GM12873 (cell line): Measurements from ENCODE around the gene WAC.

Experiments
- TF ChIP-seq, protein P1 (sequence below): IDR thresholded peaks from 2 replicates; pipeline ENCODE4 v1.5.1; 2012; ENCODE audit warnings: low read depth, mild to moderate bottlenecking, moderate library complexity, low read length, control low read depth; ENCODE audit not compliant: insufficient read depth; ENCODE audit errors: missing control alignments

The WAC gene

DNA sequence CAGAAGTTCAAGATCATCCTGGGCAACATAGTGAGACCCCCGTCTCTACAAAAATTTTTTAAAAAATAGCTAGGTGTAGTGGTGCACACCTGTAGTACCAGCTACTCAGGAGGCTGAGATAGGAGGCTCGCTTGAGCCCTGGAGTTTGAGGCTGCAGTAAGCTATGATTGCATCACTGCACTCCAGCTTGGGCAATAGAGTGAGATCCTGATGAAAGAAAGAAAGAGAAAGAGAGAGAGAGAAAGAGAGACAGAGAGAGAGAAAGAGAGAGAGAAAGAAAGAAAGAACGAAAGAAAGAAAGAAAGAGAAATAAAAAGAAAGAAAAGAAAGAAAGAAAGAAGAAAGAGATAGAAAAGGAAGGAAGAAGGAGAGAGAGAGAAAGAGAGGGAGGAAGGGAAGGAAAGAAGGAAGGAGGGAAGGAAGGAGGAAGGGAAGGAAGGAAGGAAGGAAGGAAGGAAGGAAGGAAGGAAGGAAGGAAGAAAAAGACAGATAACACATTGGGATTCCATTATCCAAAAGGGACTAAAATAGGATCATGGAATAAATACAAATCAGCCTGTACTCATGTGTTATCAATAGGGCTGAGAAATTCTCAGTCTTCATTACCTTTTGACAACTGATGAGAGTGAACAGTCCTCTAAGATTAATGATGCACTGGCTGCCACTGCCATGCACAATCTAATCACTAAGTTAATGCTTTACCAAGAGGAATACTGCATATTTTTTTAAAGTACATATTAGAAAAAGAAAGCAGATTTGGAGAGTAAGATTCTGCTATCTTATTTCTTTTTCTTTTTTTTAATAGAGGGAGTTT is 35.4 kb upstream of the WAC start:
- TF ChIP-seq, protein P1, sequence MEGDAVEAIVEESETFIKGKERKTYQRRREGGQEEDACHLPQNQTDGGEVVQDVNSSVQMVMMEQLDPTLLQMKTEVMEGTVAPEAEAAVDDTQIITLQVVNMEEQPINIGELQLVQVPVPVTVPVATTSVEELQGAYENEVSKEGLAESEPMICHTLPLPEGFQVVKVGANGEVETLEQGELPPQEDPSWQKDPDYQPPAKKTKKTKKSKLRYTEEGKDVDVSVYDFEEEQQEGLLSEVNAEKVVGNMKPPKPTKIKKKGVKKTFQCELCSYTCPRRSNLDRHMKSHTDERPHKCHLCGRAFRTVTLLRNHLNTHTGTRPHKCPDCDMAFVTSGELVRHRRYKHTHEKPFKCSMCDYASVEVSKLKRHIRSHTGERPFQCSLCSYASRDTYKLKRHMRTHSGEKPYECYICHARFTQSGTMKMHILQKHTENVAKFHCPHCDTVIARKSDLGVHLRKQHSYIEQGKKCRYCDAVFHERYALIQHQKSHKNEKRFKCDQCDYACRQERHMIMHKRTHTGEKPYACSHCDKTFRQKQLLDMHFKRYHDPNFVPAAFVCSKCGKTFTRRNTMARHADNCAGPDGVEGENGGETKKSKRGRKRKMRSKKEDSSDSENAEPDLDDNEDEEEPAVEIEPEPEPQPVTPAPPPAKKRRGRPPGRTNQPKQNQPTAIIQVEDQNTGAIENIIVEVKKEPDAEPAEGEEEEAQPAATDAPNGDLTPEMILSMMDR: no peak

DNA sequence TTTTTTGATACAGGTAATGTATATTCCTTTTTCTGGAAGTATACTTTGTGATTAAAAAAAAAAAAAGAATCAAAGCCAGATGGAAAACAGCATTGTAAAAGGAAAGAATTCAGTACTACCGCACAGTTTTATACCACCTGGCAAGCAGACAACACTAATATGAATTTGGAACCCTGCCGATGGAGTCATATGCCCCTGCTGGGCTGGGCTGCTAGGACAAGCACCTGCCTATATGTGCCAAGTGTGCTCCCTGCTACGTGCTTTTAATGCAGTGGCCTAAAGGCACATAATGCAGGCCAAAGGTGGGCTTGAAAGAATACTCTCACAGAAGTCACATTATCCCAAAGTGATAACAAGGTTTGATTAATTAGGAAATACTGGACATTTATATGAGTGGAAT is 29.8 kb upstream of the WAC start:
- TF ChIP-seq, protein P1: no peak

GRCh38 chr10:28505359-28505959 is 27.5 kb upstream of the WAC start:
- TF ChIP-seq, protein P1: no peak

GRCh38 chr10:28508304-28508925 is 24.5 kb upstream of the WAC start:
- TF ChIP-seq, protein P1: no peak

DNA sequence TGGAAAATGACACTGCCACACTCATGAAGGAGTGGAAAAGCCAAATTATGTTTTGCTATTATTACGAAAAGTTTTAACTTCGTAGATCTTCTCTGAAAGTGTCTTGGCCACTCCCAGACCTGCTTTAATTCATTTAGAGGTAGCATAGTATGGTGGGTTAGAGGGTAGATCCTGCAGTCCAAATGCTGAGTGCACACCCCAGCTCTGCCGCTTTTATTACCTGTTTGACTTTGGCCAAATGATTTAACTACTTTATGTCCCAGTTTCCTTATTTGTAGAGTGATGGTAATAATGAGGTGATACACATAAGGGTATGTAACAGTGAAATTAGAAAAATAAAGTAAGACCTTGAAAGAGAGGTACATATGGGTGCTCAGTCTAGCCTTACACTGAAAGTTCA is 23.6 kb upstream of the WAC start:
- TF ChIP-seq, protein P1: no peak

DNA sequence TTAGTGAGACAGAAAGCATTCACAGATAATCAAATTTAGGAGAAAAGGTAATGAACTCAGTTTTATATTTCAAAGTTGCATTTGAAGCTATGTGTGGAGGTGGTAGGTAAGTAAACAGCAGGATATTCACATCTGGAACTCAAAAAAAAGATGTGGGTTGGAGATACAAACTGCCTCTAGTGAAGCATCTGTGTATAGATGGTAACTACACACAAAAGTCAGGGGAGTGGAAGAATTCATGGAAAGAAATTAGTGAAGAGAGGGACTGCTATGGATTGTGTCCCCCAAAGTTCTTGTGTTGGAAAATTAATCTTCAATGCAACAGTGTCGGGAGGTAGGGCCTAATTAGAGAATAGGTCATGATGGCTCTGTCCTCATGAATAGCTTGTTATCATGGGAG is 18.3 kb upstream of the WAC start:
- TF ChIP-seq, protein P1: no peak

DNA sequence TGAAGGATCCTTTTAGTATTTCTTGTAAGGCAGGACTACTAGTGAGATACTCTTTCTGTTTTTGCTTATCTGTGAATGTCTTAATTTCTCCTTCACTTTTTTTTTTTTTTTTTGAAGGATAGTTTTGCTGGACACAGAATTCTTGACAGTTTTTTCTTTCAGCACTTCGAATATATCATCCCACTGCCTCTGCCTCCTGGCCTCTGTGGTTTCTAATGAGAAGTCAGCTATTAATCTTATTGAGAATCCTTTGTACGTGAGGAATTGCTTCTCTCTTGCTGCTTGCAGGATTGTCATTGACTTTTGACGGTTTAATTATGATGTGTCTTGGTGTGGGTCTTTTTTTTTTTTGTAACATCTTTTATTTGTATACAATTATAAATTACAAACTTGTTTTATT is 12.6 kb upstream of the WAC start:
- TF ChIP-seq, protein P1: no peak
